Activated CD8-positive, alpha-beta memory T cell treated with anti-CD3 and anti-CD28 coated beads, Interleukin-2, amount 50 U/mL, for 48 hours (primary cell): ENCODE data around the gene SPATS2L.

Experiments used
- DNase-seq: peaks from one replicate; pipeline ENCODE4 v3.0.0-alpha.2; 2020

The SPATS2L gene

DNA sequence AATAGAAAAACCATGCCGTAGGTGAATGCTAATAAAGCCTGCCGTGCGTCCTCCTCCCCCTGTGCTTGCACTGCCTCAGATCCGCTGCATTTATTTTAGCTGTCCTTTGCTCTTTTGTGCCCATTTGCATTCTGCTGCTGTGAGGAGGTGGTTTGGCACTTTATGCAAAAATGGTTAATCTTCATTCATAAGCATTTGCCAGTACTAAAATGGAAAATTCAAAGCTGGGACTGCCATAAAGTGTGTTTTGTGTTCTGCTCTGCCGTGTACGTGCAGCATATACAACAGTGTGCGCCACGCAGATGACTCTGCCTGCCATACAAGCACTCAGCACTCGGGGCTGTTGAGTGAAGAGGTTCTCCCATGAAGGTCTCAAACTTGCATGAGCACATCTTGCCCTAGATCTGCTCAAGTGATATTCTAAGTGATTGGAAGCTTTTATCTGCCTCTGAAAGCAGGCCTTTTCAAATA lies 73.6 kb downstream of the SPATS2L start:
- no peak for DNase-seq

DNA sequence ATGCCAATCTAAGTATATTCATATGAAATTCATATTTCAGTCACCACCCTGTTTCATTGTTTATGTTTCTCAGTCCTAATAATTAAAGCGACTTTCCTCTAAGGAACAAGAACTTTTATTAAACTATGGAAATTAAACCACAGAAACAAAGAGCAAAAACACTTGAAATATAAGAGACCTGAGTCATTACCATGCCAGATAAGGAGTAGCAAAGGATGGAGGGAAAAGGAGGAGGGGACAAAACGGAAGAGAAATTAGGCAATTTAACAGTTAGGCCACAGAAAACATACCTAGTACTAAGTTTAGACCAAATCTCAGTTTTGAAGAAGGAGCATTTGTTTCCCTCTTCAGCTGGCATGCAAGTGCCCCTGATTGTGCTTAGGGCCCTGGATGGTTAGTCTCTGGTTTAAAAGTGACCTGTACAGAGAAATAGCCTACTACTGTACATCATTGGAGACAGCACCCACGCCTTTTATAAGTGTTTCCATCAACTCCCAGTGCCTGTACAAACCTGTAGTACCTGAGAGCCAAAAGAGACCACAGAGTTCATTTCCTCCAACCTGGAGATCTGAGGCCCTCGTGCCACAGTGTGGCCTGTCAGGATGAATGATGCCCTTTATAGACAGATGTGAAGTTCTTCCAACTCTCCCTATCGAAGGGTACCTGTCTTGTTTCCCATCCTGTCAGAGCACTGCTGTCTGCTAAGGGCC lies 74.5 kb downstream of the SPATS2L start:
- DNase-seq = no peak

GRCh38 chr2:200382874-200383273 lies 76.4 kb downstream of the SPATS2L start:
- DNase-seq = no peak

DNA sequence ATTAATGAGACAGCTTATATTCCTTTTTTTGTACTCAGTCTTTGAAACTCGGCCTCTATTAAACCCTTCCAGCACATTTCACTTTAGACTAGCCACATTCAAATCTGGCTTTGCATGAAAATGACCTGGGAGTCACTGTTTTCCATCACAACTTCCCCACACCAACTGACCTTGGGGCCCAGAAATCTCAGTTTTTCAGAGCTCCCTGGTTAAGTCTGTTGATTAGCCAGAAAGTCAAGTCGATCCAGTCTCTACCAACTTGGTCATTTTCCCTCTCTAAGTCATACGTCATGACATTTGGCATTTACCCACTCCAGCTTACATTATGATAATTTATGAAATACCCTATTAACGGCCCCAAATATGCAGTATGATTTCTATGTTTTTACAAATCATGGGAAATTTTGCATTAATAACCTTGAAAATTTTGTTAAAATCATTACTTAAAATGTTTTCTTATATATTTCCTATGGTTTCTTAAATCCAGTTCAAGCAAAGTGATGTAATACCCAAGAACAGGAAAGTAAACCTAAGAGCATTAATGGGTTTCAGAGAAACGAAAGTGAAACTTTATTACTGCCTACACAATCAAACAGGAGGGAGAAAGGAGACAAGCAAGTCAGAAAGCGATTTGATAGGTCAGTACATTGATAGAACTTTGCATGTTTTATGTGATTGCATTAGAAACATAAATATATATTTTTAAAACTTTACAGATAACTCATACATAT lies 77.1 kb downstream of the SPATS2L start:
- DNase-seq = no peak

DNA sequence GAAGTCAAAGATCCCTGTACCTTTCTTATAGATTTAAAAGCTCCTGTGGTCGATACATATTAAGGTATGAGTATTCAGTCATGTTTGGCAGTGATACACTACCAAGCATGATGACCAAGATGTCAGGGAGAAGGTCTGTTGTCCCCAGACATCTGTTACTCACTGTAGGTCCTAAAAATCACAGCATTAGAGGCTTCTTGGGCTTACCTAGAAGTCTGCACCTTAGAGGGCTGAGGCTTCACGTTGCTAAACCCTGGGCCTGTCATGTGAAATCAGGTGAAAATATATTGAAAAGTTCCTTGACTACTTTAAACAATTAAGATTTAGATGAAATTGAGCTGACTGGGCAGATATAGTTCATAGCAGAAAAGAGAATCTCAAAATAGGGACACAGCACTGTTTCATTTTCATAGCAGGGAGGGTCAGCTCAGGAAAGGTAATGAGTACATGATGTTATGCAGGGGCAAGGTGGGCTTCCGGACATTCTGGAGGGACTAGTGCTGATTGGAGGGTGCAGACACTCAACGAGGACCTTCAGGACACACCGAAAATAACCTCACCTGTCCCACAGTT lies 78.7 kb downstream of the SPATS2L start:
- DNase-seq = no peak

DNA sequence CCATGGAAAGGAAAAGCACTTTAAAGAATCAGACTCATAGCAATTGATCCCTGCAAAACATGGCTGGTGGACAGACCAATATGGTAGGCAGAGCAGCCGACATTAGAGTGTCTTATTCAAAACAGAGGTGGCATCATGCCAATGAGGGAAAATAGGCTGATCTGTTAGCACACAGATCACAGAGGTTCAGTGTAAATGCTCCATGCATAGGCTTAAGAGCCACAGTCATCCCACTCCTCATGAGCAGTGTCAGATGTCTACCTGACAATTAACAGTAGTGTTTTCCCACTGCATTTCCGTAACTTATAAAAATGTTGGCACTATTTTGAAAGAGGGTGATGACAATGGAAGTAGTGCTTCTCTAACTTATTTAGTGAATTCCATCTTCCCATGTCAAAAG lies 86.7 kb downstream of the SPATS2L start:
- no peak for DNase-seq

- no peak for DNase-seq
Measured at GRCh38 chr2:200394045-200394444, 87.6 kb downstream of the SPATS2L start.

DNA sequence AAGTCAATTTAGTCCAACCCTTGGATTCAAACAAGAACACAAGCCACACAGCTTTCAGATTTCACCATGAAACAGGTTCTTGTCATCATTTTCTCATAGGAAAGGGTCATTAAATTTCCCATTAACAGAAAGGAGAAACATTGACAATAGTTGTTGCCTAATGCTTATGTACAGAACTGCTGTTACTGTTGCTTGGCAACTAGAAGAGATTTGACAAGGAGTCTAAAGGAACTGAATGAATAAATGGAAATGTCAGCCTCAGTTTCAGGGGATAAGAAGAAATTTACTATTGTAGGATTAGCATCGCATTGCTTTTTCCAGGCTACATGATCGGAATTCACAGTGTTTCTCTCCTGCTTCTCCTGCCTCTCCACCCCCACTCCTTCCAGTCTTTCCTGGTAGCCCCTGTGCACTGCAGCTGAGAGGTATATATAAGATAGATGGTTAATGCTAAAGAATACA lies 90.3 kb downstream of the SPATS2L start:
- DNase-seq = no peak

DNA sequence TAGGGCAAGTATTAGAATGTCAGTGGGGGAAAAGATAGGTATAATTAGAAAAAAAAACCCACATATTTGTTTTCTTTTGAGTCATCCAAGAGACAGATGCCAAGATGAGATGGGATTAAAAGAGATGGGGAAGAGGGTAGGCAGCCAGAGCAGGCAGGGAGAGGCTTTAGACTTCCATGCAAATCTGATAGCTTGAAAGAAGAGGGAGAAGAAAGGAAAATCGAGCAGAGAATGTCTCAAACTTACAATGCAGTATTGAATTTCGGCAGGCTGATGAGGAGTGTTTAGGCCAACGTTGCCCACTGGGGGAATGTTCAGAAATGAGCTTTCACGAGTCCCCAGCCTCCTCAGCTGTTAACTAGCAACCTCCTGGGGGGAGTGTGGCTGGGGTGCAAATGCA lies 91.3 kb downstream of the SPATS2L start:
- DNase-seq = no peak

DNA sequence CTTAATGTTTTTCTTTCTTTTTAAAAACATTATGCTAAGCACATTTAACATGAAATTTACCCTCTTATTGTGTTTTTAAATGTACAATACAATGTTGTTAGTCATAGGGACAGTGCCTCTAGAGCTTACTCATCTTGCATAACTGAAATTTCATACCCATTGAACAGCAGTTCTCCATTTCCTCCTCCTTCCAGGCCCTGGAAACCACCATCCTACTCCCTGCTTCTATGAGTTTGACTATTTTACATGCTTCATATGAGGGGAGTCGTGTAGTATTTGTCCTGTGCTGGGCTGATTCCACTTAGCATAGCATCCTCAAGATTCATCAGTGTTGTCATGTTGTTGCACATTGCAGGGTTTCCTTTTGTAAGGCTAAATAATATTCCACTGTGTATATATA lies 92.6 kb downstream of the SPATS2L start:
- no peak for DNase-seq

DNA sequence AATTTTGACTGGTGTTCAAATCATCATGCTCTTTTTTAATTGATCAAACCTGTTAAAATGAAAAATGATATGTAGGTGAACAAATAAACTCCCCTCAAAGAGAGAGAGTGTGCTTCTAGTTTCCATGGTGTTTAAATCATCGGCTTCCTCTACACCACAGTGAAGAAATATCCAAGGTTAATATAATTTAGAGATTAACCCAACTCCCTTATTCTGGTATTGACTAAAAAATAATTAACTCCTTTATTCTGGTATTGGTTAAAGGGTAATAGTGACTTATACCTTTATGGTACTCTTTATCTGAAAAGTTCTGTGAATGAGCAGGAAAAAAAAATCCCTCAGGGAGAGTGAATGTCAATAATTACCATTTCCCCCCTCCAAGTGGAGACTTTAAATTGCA lies 93.1 kb downstream of the SPATS2L start:
- DNase-seq = no peak

DNA sequence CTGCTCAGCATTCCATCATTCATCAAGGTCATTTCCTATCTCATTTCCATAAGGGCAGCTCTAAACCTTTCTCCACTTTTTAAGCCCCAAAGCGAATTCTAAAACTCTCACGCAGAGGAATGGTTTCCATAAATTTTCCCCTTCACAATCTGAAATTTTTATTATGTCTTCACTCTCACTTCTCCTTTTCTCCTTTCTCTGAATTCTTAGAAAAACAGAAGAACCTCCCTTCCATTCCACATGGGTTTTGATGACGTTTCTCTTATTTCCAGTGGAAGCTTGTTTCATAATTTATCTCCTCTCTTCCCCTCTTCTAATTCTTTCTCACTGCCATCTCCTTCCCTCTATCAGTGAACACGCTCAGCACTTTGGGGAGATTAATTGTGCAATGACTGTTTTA lies 97.3 kb downstream of the SPATS2L start:
- no peak for DNase-seq

DNA sequence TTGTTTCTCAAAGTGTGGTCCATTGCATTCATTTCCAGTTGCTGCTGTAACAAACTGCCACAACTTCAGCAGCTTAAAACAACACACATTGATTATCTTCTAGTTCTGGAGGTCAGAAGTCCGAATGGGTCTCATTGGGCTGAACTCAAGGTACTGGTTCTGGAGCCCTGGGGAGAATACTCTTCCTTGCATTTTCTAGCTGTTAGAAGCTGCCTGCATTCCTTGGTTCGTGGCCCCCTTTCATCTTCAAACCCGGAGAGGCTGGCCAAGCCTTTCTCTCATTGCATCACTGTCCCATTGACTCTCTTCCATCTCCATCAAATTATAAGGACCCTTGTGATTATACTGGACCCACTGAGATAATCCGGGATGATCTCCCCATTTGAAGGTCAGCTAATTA lies 98.1 kb downstream of the SPATS2L start:
- no peak for DNase-seq

DNA sequence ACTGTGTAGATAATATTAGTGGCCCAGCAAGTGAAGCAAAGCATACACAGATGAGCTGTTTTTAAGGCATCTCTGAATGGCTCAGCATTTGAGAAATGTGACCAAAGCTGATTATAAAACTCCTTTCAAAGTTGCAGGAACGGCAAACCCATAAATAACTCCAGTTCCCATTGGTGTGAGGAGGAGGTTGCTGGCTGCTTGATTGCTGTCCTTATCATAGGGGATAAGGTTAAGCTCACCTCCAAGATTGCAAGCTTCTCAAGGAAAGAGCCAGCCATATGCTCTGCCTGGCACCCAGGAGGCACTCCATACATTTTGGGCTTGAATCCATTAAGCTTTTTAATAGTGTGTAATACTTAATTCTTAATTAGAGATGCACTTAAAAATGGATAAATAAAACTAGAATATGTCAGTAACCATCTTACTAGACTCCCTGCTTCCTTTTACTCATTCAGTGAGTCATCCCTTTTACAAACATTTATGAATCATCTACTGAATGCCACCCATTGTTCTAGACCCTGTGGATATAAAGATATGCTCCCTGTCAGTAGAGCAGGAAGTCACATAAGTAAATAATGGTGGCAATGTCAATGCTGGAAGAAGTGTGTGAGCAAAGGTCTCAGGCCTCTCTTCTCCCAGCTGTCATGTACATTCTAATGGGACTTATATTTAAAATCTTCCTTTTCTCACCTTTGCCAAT lies 99.3 kb downstream of the SPATS2L start:
- no peak for DNase-seq

- no peak for DNase-seq
Measured at GRCh38 chr2:200406379-200406778, 99.9 kb downstream of the SPATS2L start.

DNA sequence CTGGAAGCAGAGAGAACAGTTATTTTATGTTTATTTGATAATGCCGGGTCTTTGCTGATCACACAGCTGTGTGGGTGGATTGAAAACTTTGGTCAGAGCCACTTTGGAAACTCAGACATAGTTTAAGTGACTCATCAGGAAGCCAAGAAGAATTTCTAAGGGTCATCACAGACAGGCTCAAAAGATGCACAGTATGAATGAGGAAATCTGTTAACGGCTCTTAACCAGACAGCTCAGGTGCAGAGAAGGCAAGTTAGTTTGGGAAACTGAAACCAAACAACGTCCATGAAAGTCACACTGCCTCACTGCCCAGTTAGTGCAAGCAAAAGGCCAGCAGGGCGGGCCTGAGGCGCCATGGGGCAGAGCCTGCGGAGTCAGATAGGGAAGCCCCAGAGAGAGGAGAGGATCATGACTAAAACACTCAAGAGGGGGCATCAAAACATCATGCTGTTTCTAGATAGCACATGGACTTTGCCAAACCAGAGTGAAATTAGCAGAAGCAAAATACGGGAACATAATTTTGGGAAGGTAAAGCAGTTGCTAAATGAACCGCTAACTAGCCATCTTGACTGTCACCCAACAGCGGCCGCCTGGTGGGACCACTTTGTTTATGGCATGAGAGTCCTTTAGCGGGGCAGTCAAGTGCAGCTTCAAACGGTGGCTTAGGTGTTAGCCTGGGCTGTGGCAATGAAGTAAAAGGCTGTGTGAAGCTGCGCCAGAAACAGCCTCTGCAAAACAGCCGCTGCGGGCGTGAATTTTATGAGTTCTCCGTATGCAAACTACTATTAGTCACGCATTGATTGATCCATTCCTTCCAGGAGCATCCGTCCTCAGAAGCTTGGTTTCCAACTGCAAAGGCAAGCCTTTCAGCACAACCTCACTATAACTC lies 102.2 kb downstream of the SPATS2L start:
- DNase-seq = no peak

GRCh38 chr2:200411831-200412230 lies 105.3 kb downstream of the SPATS2L start:
- DNase-seq = no peak

- DNase-seq = no peak
Measured at GRCh38 chr2:200414367-200414766, 107.9 kb downstream of the SPATS2L start.

DNA sequence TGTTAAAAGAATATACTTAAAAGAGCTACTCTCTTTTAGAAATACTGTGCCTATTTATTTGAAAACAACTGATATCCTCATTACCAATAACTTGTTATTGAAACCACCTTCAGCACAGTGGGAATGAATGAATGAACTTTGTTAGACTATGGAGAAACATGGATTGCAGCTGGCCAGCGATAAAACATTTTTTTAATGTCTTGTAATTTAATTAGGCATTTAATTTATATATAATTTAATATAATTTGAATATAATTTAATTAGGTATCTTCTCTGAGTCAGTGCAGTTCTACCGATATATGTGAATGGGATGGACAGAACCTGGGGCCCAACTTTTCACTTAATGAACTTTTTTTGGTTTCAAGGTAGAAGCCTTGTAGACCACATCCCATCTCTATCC lies 109.0 kb downstream of the SPATS2L start:
- DNase-seq = no peak

- DNase-seq = no peak
Measured at GRCh38 chr2:200416878-200417277, 110.4 kb downstream of the SPATS2L start.

- no peak for DNase-seq
Measured at GRCh38 chr2:200417366-200417765, 110.9 kb downstream of the SPATS2L start.

- DNase-seq = no peak
Measured at GRCh38 chr2:200418399-200418798, 111.9 kb downstream of the SPATS2L start.
